GM21423 (cell line): ENCODE measurements around the gene CAPS.

Experiments
- ATAC-seq: cut with Tn5 transposase; IDR thresholded peaks from one replicate; pipeline ENCODE4 v1.9.1; 2021; ENCODE audit warnings: mild to moderate bottlenecking, moderate library complexity; ENCODE audit not compliant: unreplicated experiment

CAPS gene

DNA sequence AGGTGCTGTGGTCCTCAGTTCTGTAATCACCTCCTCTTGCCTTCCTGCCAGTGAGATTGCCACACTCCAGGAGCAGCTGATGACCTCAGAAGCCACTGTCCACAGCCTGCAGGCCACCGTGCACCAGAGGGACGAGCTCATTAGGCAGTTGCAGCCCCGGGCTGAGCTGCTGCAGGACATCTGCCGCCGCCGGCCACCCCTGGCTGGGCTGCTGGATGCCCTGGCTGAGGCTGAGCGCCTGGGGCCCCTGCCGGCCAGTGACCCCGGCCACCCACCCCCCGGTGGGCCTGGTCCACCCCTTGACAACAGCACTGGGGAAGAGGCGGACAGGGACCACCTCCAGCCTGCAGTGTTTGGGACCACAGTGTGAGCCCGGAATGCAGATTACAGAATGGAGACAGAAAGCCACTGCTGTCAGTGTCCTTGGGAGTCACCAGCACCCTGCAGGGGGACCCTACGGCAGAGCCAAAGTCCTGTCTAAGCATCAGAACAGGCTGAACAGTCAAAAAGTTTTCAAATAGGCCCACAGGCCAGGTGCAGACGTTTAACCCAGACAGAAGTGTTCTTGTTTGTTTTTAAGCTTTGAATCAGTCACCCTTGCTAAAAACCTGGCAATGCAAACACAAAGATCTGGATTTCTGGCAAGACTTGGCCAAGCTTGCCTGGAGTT is 5.1 kb upstream of the CAPS start:
- no peak for ATAC-seq

DNA sequence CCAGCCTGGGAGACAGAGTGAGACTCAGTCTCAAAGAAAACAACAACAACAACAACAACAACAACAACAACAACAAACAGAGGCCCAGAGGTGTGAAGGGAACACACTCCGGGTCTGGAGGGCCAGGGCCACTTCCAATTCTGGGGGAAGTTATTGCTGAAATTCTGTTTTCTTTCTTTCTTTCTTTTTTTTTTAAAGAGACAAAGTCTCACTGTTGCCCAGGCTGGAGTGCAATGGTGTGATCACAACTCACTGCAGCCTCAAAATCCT is 3.5 kb upstream of the CAPS start:
- ATAC-seq: no peak

DNA sequence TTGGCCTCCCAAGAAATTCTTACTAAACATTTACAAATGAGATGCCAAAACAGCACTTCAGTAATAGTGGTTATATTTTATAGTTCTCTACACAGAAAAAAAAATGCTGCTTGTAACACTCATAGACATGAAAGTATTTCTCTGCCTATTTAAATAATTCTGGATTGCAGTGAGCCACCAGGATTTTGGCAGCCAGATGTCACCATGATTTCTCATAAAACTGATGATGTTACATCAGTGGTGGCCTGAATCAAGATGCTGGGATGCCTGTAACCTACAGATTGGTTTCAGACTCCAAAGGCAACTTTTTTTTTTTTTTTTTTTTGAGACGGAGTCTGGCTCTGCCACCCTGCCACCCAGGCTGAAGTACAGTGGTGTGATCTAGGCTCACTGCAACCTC is 2.7 kb upstream of the CAPS start:
- no peak for ATAC-seq

DNA sequence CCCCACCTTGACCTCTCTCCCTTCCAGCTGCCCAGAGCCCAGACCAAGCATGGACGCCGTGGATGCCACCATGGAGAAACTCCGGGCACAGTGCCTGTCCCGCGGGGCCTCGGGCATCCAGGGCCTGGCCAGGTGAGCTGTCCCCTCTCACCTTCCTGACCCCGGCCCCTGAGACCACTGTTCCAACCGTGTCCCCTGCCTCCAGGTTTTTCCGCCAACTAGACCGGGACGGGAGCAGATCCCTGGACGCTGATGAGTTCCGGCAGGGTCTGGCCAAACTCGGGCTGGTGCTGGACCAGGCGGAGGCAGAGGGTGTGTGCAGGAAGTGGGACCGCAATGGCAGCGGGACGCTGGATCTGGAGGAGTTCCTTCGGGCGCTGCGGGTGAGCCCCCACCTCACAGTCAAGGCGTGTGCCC is 312 bp downstream of the CAPS start:
- ATAC-seq: no peak

DNA sequence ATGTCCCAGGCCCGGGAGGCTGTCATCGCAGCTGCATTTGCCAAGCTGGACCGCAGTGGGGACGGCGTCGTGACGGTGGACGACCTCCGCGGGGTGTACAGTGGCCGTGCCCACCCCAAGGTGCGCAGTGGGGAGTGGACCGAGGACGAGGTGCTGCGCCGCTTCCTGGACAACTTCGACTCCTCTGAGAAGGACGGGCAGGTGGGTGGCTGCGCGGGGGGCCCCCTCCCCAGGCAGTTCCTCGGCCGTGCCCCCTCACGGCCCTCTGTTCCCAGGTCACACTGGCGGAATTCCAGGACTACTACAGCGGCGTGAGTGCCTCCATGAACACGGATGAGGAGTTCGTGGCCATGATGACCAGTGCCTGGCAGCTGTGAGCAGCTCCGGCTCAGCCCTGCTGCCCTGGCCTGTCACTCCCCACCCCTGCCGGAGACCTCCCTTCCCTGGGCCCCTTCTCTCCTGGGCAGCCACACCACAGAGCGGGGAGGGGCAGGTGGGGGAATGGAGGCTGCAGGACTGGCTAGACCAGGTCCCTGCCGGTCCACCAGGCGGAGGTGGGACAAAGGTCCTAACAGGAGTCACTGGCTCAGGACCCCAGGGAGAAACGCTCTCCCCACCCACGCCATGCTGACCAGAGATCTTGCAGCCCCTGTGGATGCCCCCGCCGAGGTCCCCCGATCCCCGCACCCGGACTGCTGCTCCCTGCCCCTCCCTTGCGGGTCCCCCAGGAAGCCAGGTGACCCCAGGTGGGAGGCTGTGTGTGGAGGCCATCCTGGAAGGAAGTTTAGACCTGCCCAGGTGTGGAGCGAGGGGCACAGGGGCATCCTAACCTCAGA is 1.1 kb downstream of the CAPS start:
- no peak for ATAC-seq

DNA sequence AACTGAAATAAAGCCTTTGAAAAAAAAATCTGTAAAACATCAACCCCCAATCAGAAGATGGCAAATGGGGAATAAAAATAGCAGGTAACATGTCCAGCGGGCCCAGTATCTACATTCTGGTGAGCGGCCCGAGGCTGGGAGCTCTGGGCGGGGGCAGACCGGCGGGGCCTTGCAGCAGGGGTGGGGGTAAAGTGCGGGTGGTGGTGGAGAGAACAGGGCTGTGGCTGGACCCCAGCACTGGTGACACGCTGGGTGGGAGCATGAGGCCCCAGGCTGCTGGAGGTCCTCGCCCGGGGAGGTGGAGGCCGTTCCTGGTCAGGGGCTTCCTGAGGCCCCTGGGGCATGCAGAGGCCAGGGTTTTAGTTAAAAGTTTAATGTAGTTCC is 1.7 kb downstream of the CAPS start:
- no peak for ATAC-seq

DNA sequence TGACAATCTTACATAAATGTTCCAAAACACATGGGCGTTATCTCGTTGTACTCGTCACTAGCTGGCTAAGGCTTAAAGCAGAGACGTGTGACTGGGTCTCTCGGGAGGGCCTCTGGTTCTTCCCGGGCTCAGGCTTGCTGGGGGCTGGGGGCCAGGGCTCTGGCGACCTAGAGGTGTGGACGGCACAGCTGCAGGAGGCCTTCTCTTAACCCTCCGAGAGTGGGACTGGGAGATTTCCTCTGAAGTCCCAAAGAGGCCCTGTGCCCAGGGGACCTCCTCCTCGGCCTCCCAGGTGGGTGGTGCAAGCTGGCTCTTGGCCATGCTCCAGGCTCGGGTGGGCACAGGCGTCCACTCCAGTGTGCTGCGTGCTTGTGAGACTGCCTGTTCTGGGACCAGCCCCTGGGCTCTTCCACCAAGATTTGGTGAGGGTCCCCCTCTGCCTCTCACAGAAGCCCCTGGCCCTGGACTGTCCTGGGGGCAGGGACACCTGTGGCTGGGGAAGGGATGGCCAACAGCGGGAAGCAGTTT is 2.2 kb downstream of the CAPS start:
- ATAC-seq: no peak

DNA sequence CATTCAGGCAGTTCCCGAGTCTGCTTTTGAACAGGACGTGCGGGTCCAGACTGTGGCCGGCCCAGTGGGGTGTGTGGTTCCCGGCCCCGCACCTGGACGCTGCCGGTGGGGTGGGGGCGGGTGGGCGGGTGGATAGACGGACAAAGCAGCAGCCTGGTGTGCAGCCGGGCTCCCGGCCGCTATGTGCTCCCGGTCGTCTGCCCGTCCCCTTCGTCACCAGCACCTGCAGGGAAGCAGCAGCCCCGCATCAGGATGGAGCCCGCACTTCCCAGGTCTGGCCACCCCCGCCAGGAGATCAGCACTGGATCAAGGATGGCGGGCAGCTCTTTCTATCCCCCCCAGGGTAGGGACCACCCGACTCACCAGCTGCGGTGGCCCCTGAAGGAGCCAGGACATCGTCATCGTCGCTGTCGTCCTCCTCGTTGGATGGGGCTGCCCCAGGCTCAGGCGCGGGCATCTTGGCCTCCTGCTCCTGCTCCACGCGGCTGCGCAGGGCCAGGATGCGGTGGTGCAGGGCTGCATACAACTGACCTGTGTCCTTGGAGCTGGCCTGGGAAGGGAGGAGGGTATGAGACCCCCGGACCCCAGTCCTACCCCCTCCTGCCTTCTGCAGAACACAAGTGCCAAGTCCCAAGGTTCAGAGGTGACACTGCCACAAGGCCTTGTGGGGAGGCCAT is 3.5 kb downstream of the CAPS start:
- ATAC-seq: no peak

DNA sequence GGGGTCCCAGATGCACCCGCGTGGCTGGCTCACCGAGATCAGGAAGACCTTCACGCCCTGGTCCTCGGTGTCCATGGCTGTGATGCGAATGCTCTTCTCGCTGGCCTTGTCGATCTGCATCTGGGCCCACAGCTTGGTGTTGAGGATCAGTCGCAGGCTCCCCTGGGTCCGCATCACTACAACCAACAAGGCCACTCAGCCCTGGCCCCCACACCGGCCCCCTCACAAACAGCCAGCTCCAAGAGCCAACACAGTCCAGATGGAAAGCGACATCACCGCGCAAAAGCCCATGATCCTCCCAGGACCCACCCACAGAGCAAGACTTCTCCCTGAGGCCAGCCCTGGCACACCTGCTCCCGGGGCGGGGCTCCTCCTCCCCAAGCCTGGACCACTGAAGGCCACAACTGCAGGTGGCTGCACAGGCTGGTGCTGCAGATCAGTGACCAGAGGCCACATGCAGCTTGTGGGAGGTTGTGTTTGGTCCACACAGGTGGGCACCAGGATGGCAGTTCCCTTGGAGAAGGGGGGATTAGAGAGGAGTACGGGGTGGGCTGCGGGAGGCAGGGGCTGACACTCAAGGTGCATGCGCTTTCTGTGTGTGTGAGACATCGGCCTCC is 4.5 kb downstream of the CAPS start:
- no peak for ATAC-seq

DNA sequence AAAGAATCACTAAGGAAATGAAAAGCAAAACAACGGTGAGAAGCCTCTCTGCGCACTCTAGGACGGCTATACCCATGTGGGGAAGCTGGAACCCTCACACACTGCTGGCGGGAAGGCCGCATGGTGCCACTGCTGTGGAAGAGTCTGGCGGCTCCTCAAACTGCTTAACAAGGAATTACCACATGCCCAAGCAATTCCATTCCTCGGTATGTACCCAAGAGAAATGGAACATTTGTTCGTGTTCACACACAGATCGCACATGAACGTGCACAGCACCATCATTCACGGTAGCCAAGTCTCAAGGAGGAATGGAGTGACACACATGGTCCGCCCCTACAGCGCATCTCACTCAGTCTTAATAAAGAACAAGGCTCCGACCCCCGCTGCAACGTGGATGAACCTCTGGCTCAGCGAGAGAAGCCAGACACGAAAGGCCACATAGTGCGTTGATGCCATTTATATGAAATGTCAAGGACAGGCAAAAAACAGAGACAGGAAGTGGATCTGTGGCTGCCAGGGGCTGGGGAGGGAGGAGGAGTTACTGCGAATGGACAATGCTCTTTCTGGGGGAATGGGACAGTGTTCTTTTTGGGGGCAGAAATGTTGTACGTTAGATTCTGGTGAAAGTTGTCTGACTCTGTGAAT is 7.6 kb downstream of the CAPS start:
- no peak for ATAC-seq

DNA sequence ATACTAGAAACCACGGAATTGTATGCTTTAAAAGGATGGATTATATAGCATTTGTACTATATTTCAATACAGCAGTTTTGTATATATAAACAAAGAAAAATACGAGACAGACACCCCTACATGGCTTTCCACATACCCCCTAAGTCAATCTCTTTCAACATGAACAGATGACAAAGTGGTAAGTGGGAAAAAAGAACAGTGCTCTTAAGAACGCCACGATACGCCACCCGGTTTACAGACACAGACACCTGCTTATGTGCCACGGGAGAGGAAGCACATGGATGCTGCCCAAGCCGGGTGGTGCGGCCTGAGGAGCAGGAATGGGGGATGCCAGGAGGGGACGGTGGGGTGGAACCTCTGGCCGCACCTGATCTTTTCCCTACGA is 8.1 kb downstream of the CAPS start:
- no peak for ATAC-seq

DNA sequence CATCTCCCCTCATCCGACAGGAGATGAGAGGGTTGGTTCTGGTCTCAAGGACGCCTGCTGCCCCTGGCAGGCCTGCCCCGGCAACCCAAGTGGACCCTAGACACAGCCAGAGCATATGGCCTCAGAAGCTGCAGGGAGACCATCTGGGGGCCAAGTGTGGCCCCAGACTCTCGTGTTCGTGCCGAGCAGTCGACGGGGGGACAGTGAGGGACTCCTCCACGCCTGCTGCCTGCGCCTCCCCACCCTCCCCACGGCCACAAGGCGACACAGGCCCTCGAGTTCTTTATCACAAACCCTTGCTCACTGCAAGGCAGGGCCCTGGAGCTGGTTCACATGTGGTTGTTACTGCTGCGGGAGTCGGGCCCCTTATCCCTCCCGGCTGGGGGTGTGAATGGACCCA is 9.3 kb downstream of the CAPS start:
- no peak for ATAC-seq

DNA sequence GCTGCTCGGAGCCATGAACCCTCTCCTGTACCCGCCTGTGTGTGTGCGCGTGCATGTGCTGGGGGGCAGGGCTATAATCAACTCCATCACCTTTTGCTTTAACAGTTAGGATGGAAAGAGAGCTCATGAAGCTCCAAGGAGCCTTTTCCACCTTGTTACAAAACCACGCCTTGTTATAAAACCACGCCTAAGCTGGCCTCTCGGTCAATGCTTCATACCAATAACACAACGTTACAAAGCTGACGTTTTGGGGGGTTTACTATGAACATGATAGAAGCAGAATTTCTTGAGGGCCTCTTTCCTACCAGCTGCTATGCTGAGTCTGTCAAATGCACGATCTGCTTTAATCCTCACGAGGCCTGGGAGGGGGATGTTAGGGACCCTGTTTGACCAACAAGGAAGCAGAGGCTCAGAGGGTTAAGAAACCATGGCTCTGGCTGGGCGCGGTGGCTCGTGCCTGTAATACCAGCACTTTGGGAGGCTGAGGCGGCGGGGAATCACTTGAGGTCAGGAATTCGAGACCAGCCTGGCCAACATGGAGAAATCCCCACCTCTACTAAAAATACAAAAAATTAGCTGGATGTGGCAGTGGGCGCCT is 11.9 kb downstream of the CAPS start:
- ATAC-seq: no peak

DNA sequence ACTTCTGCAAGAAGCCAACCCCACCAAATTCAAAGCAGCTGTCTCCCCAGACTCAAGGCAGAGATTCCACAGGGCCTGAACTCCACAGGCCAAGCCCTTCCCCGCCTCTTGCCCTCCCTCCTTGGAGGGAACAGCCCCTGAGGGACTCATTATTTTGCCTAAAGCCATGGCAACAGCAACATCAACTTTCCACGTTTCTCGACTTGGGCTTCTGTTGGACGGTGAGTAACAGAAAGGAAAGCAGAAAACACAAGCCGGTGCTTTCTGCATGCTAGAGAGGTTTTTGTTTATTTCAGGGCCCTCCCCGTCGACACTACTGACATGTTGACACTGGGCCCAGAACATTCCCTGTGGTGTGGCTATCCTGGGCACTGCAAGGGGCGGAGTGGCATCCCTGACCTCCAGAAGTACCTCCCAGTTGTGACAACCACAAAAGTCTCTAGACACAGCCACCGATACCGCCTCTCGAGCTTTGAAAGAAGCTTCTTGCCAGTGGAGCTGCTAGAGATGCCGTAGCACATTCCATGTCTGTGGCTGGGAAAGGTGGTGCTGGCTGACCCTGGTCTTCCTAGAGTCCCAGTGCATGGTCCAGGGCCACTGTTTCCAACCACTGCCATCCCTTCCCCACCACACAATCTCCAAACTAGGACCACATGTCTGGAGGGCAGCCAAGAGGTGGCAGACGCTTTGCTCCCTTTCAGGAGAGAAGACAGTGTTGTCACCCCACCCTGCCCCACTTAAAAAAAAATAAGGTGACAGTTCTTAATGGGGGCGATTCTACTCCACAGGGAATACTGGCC is 12.8 kb downstream of the CAPS start:
- ATAC-seq: no peak

DNA sequence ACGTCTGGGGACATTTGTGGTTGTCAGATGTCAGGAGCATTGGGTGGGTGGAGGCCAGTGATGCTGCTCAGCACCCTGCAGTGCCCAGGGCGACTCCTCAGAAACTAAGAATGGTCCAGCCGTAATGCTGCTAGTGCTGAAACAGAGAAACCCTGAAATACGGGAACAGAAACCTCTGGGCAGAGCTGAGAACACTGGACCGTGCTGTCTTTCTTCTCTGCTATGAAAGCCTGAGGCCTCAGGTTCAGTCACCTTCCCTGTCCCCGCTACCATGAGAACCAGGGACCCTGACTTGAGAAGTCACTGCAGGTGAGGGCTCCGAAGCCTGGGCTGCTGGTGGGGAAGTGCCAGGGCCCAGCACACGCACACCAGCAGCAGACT is 13.4 kb downstream of the CAPS start:
- ATAC-seq: no peak

DNA sequence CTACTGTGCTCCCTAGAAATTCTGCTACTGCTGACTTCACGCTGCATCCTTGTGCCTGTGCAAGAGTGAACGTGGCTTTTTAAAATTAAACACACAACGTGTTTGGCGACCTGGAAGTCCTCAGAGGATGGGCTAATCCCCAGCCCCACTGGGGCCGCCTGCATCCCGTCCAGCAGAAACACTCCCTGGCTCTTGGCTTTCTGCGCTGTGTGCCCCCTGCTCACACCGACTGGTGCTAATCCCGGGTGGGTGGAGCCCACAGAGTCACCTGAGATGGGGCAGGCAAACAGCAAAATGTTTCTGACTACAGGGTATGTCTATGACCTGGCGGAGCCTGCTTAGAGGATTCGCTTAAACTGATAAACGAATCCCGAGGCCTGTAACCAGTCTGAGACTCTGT is 15.1 kb downstream of the CAPS start:
- no peak for ATAC-seq

DNA sequence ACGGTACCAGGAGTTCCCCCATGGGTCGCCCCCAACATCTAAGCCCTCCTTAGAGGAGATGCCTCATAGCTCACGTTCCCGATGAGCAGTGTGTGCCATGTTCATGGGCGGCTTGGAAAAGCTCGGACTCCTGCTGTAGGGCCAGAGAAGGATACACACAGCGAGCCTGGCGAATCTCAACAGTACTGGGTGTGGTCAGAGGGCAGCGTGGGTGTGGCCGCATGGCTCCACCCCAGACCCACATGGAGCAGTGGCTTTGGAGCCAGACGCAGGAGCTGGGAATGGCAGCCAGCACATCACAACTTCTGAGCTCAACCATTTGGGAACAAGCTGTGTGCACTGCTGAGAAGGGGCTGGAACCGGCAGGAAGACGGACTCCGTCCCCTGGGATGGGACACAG is 15.6 kb downstream of the CAPS start:
- ATAC-seq: no peak

DNA sequence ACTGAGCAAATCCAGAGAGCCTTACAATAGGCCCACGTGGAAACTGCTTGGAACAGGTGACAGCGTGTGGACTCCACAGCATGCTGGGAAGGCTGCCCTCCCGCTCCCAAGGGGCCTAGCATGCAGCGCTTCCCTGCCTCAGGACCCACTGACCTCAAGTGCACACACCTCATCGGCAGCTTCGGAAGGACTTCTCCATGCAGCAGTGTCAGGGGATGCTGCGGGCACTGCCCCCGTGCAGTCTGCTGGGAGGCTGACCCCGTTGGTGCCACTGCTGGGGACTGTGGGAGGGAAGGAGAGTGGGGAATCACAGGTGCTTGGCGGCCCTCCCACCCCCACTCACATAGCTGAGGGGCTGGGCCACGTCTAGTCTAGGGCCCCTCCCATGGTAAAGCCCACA is 17.2 kb downstream of the CAPS start:
- no peak for ATAC-seq

DNA sequence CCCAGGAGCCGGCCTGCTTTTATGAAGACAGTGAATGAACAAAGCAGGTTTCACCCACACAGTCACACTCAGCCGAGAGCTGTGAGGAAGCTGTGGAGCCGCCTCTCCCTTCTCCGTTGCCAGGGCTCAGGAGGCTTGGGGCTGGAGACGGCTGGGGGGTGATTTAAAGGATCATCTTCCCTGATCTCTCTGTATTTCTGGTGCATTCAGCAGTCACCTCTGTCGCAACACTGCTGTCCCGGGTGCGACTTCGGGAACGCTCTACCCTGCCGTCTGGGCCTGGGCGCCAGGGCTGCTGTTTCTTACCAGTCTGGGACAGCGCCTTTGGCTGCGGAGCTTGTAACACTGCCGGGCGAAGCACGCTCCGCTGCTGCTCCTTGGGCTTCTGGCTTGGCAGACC is 18.1 kb downstream of the CAPS start:
- no peak for ATAC-seq

DNA sequence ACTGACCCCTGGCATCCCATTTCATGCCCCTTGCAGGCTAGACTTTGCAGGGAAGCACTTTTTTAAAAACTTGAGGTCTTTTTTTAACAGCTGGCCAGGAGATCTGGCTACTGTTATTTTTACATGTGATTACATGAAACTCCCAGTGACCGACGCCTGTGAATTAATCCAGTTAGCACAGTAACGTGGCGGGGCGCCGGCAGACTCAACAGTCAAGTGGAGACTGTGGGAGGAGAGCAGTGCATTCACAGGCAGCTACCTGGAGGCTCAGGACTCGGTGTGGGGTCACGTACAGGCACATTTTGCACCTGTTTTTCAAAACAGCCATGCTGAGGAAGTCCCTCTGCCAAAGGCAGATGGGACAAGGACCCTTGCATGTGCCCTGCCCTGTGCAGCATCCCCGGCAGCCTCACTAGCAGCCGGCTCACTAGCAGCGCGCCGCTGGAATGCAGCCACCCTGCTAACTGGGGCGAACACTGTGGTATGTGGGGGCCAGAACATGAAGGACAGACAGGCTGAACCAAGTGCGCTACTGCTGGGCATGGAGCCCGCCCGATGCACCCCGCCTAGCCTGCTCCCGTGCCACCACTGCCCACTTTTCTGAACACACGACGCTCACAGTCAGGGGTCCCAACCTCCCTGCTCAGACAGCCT is 18.7 kb downstream of the CAPS start:
- no peak for ATAC-seq
